ENCODE results near the gene TIMM22.

The TIMM22 gene

DNA sequence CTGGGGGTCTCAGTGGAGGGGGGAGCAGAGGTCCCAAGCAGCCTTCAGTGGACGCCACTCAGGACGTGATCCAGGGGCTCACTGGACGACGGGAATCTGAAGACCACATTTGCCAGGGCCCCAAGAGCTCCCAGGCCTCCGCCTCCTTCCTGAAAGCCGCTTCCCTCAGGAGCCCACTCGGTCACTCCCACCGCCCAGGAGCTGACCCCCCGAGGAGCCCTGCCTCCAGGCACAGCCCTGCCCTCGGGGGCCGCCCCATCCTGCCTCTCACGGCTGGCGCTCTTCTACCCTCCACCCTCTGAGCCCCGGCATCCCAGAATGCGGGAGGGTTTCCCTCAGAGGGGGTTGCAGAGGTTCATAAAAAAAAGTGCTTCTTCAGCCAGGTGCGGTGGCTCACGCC lies 24.2 kb downstream of the TIMM22 start:
- no peak for ATAC-seq
- TF ChIP-seq, protein P1, sequence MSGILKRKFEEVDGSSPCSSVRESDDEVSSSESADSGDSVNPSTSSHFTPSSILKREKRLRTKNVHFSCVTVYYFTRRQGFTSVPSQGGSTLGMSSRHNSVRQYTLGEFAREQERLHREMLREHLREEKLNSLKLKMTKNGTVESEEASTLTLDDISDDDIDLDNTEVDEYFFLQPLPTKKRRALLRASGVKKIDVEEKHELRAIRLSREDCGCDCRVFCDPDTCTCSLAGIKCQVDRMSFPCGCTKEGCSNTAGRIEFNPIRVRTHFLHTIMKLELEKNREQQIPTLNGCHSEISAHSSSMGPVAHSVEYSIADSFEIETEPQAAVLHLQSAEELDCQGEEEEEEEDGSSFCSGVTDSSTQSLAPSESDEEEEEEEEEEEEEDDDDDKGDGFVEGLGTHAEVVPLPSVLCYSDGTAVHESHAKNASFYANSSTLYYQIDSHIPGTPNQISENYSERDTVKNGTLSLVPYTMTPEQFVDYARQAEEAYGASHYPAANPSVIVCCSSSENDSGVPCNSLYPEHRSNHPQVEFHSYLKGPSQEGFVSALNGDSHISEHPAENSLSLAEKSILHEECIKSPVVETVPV (CRISPR knock-in tag; IDR thresholded peaks at IDR 0.05): no peak
- TF ChIP-seq ESRRG (CRISPR knock-in tag; IDR thresholded peaks at IDR 0.05) (no peak), PATZ1 (CRISPR knock-in tag; IDR thresholded peaks at IDR 0.05; ENCODE audit: borderline replicate concordance) (no peak), BACH2 (CRISPR knock-in tag; IDR thresholded peaks at IDR 0.05; ENCODE audit: borderline replicate concordance) (no peak)

GRCh38 chr17:1022278-1023024 lies 25.5 kb downstream of the TIMM22 start:
- TF ChIP-seq ZNF565 (CRISPR knock-in tag; conservative IDR thresholded peaks at IDR 0.05; ENCODE audit: low read depth): no peak
- TF ChIP-seq TSHZ2 (CRISPR knock-in tag; IDR thresholded peaks at IDR 0.05): no peak
- TF ChIP-seq GLIS3 (CRISPR knock-in tag; IDR thresholded peaks at IDR 0.05): no peak
- no peak for TF ChIP-seq PATZ1 (CRISPR knock-in tag; IDR thresholded peaks at IDR 0.05; ENCODE audit: borderline replicate concordance)
- no peak for TF ChIP-seq ZNF70 (CRISPR knock-in tag; IDR thresholded peaks at IDR 0.05)
- TF ChIP-seq RARB (CRISPR knock-in tag; IDR thresholded peaks at IDR 0.05): no peak
- ATAC-seq: no peak

- ATAC-seq: no peak
- TF ChIP-seq SNAI2 (CRISPR knock-in tag; IDR thresholded peaks at IDR 0.05): no peak
- no peak for TF ChIP-seq TCF4 (CRISPR knock-in tag; IDR thresholded peaks at IDR 0.05; ENCODE audit: borderline replicate concordance)
- no peak for TF ChIP-seq ARNTL (CRISPR knock-in tag; IDR thresholded peaks at IDR 0.05; ENCODE audit: borderline replicate concordance, low read depth)
- TF ChIP-seq, protein P1 (CRISPR knock-in tag; IDR thresholded peaks at IDR 0.05): no peak
- no peak for TF ChIP-seq ZNF8 (CRISPR knock-in tag; IDR thresholded peaks at IDR 0.05)
- TF ChIP-seq ESRRG (CRISPR knock-in tag; IDR thresholded peaks at IDR 0.05): no peak
- TF ChIP-seq GLIS3 (CRISPR knock-in tag; IDR thresholded peaks at IDR 0.05): no peak
- no peak for TF ChIP-seq ZC3H10 (CRISPR knock-in tag; IDR thresholded peaks at IDR 0.05)
- TF ChIP-seq ZNF70 (CRISPR knock-in tag; IDR thresholded peaks at IDR 0.05): no peak
- TF ChIP-seq, protein P2, sequence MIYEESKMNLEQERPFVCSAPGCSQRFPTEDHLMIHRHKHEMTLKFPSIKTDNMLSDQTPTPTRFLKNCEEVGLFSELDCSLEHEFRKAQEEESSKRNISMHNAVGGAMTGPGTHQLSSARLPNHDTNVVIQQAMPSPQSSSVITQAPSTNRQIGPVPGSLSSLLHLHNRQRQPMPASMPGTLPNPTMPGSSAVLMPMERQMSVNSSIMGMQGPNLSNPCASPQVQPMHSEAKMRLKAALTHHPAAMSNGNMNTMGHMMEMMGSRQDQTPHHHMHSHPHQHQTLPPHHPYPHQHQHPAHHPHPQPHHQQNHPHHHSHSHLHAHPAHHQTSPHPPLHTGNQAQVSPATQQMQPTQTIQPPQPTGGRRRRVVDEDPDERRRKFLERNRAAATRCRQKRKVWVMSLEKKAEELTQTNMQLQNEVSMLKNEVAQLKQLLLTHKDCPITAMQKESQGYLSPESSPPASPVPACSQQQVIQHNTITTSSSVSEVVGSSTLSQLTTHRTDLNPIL (CRISPR knock-in tag; IDR thresholded peaks at IDR 0.05; ENCODE audit: low read depth): no peak
- no peak for TF ChIP-seq PPARA (CRISPR knock-in tag; IDR thresholded peaks at IDR 0.05; ENCODE audit: borderline replicate concordance)
- TF ChIP-seq OSR1 (CRISPR knock-in tag; IDR thresholded peaks at IDR 0.05): no peak
- TF ChIP-seq BACH2 (CRISPR knock-in tag; IDR thresholded peaks at IDR 0.05; ENCODE audit: borderline replicate concordance): no peak
Measured at GRCh38 chr17:1024076-1024475, 27.1 kb downstream of the TIMM22 start.
